Epithelial cell of esophagus (primary cell): ENCODE results near the gene ITPK1.

ENCODE experiments used
- DNase-seq: peaks from one replicate; pipeline ENCODE4 v3.0.0; 2010; ENCODE audit warnings: low read depth
- H3K4me3 ChIP-seq: 2 replicates; pipeline ENCODE4 v1.5.1; 2011; ENCODE audit warnings: mild to moderate bottlenecking, low read length, control low read depth
- TF ChIP-seq, protein P1 (sequence below): IDR thresholded peaks from 2 replicates; pipeline ENCODE4 v1.5.1; 2011; ENCODE audit warnings: low read depth, mild to moderate bottlenecking, low read length, control low read depth, inconsistent platforms; ENCODE audit not compliant: insufficient read depth; ENCODE audit errors: missing control alignments

ITPK1 gene

DNA sequence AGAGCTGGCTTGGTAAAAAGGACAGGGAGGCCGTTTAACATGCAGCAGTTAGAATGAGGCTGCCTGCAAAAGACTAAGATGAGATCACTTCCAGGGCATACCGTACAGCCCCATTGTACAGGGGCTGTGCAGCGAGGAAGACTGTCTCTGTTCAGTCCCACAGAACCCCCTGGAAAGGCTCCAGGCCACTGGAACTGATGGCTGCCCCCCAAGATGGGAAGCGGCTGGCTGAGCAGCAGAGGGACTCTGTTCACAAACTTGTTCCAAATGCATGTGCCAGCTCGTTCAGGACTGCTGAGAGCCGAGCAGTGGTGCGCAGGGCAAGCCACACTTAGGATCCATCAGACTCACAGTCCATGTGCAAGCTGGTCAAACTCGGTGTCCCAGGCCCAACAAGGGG lies 109.9 kb downstream of the ITPK1 start:
- no peak overlapping the region for H3K4me3 ChIP-seq
- peak; percentile 53 for DNase-seq
- TF ChIP-seq, protein P1, sequence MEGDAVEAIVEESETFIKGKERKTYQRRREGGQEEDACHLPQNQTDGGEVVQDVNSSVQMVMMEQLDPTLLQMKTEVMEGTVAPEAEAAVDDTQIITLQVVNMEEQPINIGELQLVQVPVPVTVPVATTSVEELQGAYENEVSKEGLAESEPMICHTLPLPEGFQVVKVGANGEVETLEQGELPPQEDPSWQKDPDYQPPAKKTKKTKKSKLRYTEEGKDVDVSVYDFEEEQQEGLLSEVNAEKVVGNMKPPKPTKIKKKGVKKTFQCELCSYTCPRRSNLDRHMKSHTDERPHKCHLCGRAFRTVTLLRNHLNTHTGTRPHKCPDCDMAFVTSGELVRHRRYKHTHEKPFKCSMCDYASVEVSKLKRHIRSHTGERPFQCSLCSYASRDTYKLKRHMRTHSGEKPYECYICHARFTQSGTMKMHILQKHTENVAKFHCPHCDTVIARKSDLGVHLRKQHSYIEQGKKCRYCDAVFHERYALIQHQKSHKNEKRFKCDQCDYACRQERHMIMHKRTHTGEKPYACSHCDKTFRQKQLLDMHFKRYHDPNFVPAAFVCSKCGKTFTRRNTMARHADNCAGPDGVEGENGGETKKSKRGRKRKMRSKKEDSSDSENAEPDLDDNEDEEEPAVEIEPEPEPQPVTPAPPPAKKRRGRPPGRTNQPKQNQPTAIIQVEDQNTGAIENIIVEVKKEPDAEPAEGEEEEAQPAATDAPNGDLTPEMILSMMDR = no peak

GRCh38 chr14:93005135-93005813 lies 110.5 kb downstream of the ITPK1 start:
- no peak overlapping the region for H3K4me3 ChIP-seq
- TF ChIP-seq, protein P1 = no peak
- DNase-seq = no peak

DNA sequence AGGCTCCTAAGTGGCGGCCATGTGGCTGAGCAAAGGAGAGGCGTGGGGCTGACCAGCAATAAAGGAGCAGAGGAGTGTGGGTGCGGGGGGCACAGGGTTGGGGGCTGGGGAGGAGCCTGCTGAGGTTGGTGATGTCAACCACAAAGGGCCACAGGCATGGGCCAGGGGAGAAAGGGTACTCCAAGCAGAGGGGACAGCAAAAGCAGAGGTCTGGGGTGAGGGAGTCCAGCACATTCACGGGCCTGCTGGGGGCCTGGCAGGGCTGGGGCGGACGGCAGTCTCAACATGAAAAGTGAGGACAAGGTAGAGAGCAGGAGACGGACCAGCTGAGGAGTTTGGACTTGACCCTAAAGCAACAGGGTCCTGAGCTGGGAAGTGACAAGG lies 111.0 kb downstream of the ITPK1 start:
- TF ChIP-seq, protein P1 = no peak
- no peak for DNase-seq
- H3K4me3 ChIP-seq = no peak overlapping the region

DNA sequence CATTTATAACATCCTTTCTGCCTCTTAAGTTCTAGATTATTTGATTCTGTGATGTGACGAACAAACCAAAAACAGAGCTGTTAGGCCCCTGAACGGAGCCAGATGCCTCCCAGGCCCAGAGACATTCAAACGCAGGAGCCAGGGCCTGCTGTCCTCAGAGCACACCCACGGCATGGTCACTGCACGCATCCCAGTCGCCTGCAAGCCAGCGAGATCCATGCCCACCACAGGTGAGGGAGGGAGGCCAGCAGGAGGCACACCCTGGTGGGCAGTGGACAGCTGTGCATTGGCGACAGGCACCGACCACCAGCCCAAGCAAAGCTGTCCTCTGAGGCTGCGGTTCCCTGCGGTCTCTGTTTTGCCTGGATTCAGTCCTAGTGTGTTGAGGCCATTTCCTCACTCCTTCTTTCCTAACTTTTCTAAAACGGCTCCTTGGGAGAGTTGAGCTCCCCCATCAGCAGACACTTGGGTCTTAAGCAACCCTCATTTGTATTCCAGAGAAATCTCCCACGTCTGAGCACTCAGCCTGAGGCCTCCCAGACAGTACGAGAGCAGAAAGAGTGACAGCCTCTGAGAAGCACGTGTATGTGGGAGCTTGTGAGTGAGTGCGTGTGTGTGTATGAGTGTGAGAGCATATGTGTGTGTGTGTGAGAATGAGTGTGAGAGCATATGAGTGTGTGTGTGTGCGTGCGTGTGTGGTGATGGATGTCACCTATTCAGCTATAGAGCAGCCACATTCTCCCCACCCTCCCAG lies 111.6 kb downstream of the ITPK1 start:
- H3K4me3 ChIP-seq = no peak overlapping the region
- DNase-seq = no peak
- TF ChIP-seq, protein P1 = no peak

GRCh38 chr14:93002851-93003298 lies 112.8 kb downstream of the ITPK1 start:
- TF ChIP-seq, protein P1 = no peak
- DNase-seq = no peak

GRCh38 chr14:93002049-93002448 lies 113.7 kb downstream of the ITPK1 start:
- no peak overlapping the region for H3K4me3 ChIP-seq
- no peak for DNase-seq
- TF ChIP-seq, protein P1 = no peak

More at GRCh38 chr14:93002851-93003298, 112.8 kb downstream of the ITPK1 start:
- H3K4me3 ChIP-seq = no peak overlapping the region
